Measurements from ENCODE around the gene ATP8A2. TPM values are rescaled to one million over a fixed set of nuclear protein-coding genes. Genes with fewer than 3 reads are reported as not detected.

ATP8A2 gene
- total RNA-seq, 1 donor from 2014 or later, result 4.2 TPM

GRCh38 chr13:25709088-25709487 lies 337.3 kb downstream of the ATP8A2 start:
- Histone ChIP-seq H3K9ac (no peak overlapping the region), H3F3A (ENCODE audit: low read depth) (no peaks in the 10 kb centered on the region), H3K27ac (no peak overlapping the region), H3K4me2 (no peak overlapping the region), H3K4me1 (peaks cover 7% of the 10 kb centered on the region), H3K36me3 (no peaks in the 10 kb centered on the region), H3K27me3 (no peaks in the 10 kb centered on the region), H3K79me2 (ENCODE audit: low read depth) (no peaks in the 10 kb centered on the region), H2AFZ (replicated peaks) (no peak overlapping the region), H4K20me1 (ENCODE audit: low read depth) (no peaks in the 10 kb centered on the region), H3K4me3 (no peak overlapping the region), H3K9me3 (ENCODE audit: low read depth) (no peaks in the 10 kb centered on the region)
- Mint-ChIP-seq H3K27ac (no peak overlapping the region), H3K9me3 (no peaks in the 10 kb centered on the region), H3K27me3 (ENCODE audit: insufficient read depth, low read depth) (no peaks in the 10 kb centered on the region), H3K4me3 (no peak overlapping the region), H3K4me1 (peaks cover 13% of the 10 kb centered on the region), H3K36me3 (no peaks in the 10 kb centered on the region)
- DNase-seq (ENCODE audit: low spot score), result no peak
- no peak for TF ChIP-seq EZH2 (IDR thresholded peaks at IDR 0.05)
- TF ChIP-seq CTCF (IDR thresholded peaks at IDR 0.05), result no peak
- TF ChIP-seq EZH2phosphoT487 (IDR thresholded peaks at IDR 0.05), result no peak

GRCh38 chr13:25715760-25716159 lies 344.0 kb downstream of the ATP8A2 start:
- no peak for DNase-seq (ENCODE audit: low spot score)
- Histone ChIP-seq H3K9me3 (ENCODE audit: low read depth) (no peaks in the 10 kb centered on the region), H3K27ac (no peak overlapping the region), H3K9ac (no peak overlapping the region), H3K4me1 (no peaks in the 10 kb centered on the region), H2AFZ (replicated peaks) (no peak overlapping the region), H3K79me2 (ENCODE audit: low read depth) (no peaks in the 10 kb centered on the region), H3K27me3 (no peaks in the 10 kb centered on the region), H3F3A (ENCODE audit: low read depth) (no peaks in the 10 kb centered on the region), H3K4me3 (no peak overlapping the region), H4K20me1 (ENCODE audit: low read depth) (no peaks in the 10 kb centered on the region), H3K4me2 (no peak overlapping the region), H3K36me3 (no peaks in the 10 kb centered on the region)
- no peak overlapping the region for H3K4me3 Mint-ChIP-seq
- H3K27ac Mint-ChIP-seq, result no peak overlapping the region
- H3K27me3 Mint-ChIP-seq (ENCODE audit: insufficient read depth, low read depth), result peaks cover 2% of the 10 kb centered on the region
- no peaks in the 10 kb centered on the region for H3K36me3 Mint-ChIP-seq
- H3K9me3 Mint-ChIP-seq, result no peaks in the 10 kb centered on the region
- TF ChIP-seq EZH2phosphoT487 (IDR thresholded peaks at IDR 0.05) (no peak), CTCF (IDR thresholded peaks at IDR 0.05) (no peak), EZH2 (IDR thresholded peaks at IDR 0.05) (no peak)
- no peaks in the 10 kb centered on the region for H3K4me1 Mint-ChIP-seq

GRCh38 chr13:25717666-25718197 lies 346.0 kb downstream of the ATP8A2 start:
- Histone ChIP-seq H3K4me3 (no peak overlapping the region), H3F3A (ENCODE audit: low read depth) (no peaks in the 10 kb centered on the region), H3K9ac (no peak overlapping the region), H3K4me1 (no peaks in the 10 kb centered on the region), H3K79me2 (ENCODE audit: low read depth) (no peaks in the 10 kb centered on the region), H3K27ac (no peak overlapping the region), H2AFZ (replicated peaks) (no peak overlapping the region), H3K27me3 (no peaks in the 10 kb centered on the region), H3K9me3 (ENCODE audit: low read depth) (no peaks in the 10 kb centered on the region), H4K20me1 (ENCODE audit: low read depth) (no peaks in the 10 kb centered on the region), H3K36me3 (no peaks in the 10 kb centered on the region), H3K4me2 (no peak overlapping the region)
- Mint-ChIP-seq H3K27ac (no peak overlapping the region), H3K36me3 (no peaks in the 10 kb centered on the region), H3K27me3 (ENCODE audit: insufficient read depth, low read depth) (peaks cover 2% of the 10 kb centered on the region), H3K4me3 (no peak overlapping the region), H3K9me3 (no peaks in the 10 kb centered on the region), H3K4me1 (no peaks in the 10 kb centered on the region)
- no peak for DNase-seq (ENCODE audit: low spot score)
- no peak for TF ChIP-seq EZH2phosphoT487 (IDR thresholded peaks at IDR 0.05)
- TF ChIP-seq CTCF (IDR thresholded peaks at IDR 0.05), result no peak
- TF ChIP-seq EZH2 (IDR thresholded peaks at IDR 0.05), result no peak

Data from neural progenitor cell (in vitro differentiated cells).